Tibial nerve (tissue), 4 donors: Measurements from ENCODE around the gene STRIP1.

Source experiments
- CTCF ChIP-seq, 5 experiments: fragments of 200-600 bp in 3 of 5; fragments of 450-650 bp in 2 of 5; sonication (generic) in 3 of 5; IDR thresholded peaks; one replicate each; pipeline ENCODE4 v1.5.1; 2016 to 2019; ENCODE audit warnings: antibody characterized with exemption in 5 of 5, mild to moderate bottlenecking in 3 of 5, moderate library complexity in 2 of 5
- EP300 ChIP-seq, 2 donors: sonication (generic); formaldehyde crosslinking; IDR thresholded peaks; one replicate each; pipeline ENCODE4 v1.6.1; 2017; ENCODE audit warnings: antibody characterized with exemption in 2 of 2, mild to moderate bottlenecking in 1 of 2
- POLR2A ChIP-seq, 2 donors: fragments of 450-650 bp; IDR thresholded peaks; one replicate each; pipeline ENCODE4 v1.6.1; 2017; ENCODE audit warnings: antibody characterized with exemption in 2 of 2, mild to moderate bottlenecking in 2 of 2, moderate library complexity in 2 of 2

- TF ChIP-seq CTCF (IDR thresholded peaks at IDR 0.05) (no peak), POLR2A (IDR thresholded peaks at IDR 0.05) (no peak), EP300 (IDR thresholded peaks at IDR 0.05) (no peak)
These were observed 29.4 kb downstream of the STRIP1 start for GRCh38 chr1:110063781-110064180.
